Prostate gland (tissue), 2 donors: ENCODE data around the gene AK9.

Experiments
- POLR2A ChIP-seq: fragments of 450-650 bp; IDR thresholded peaks from one replicate; pipeline ENCODE4 v1.6.1; 2016; ENCODE audit warnings: antibody characterized with exemption, mild to moderate bottlenecking
- POLR2AphosphoS5 ChIP-seq: sonication (generic); formaldehyde crosslinking; IDR thresholded peaks from one replicate; pipeline ENCODE4 v1.6.1; 2017; ENCODE audit warnings: antibody characterized with exemption
- TF ChIP-seq, protein P1 (sequence below), 4 experiments: fragments of 200-600 bp in 2 of 4; fragments of 450-650 bp in 2 of 4; sonication (generic) in 2 of 4; IDR thresholded peaks; 1 replicate in 3 of 4; 2 replicates in 1 of 4; pipeline ENCODE4 v1.5.1; 2016 to 2019; ENCODE audit warnings: antibody characterized with exemption in 4 of 4, mild to moderate bottlenecking in 2 of 4, moderate library complexity in 2 of 4

DNA sequence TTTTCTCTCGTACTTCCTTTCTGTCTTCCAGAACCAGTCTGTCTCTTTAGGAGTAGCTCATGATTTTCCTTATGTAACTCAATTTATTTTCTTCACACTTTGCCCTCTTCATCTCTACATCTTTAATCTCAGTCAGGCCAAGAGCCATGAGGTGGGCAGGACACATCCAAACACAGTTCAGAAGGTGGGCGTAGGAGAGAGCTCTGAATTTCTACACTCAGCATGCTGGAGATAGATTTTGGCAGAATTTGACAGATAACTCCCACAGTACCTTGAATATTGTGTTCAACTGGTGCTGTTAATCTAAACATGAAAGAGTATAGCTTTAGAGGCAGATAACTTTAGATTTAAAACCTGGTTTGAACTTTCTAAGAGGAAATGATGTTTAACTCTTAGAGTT is 184.2 kb downstream of the AK9 start:
- TF ChIP-seq, protein P1, sequence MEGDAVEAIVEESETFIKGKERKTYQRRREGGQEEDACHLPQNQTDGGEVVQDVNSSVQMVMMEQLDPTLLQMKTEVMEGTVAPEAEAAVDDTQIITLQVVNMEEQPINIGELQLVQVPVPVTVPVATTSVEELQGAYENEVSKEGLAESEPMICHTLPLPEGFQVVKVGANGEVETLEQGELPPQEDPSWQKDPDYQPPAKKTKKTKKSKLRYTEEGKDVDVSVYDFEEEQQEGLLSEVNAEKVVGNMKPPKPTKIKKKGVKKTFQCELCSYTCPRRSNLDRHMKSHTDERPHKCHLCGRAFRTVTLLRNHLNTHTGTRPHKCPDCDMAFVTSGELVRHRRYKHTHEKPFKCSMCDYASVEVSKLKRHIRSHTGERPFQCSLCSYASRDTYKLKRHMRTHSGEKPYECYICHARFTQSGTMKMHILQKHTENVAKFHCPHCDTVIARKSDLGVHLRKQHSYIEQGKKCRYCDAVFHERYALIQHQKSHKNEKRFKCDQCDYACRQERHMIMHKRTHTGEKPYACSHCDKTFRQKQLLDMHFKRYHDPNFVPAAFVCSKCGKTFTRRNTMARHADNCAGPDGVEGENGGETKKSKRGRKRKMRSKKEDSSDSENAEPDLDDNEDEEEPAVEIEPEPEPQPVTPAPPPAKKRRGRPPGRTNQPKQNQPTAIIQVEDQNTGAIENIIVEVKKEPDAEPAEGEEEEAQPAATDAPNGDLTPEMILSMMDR (IDR thresholded peaks at IDR 0.05) = no peak
- TF ChIP-seq POLR2AphosphoS5 (no peak), POLR2A (no peak)
